Pancreas (tissue), 10 donors: Measurements from ENCODE around the gene AQP12B. TPM values are rescaled to one million over a fixed set of nuclear protein-coding genes. Genes with fewer than 3 reads are reported as not detected.

Experiments used
- ATAC-seq, 4 donors: fragments of 200-7000 bp; cut with Tn5 transposase; one replicate each; pipeline versions ENCODE4 v1.8.0 to v1.9.1; 2020; ENCODE audit warnings: mild to moderate bottlenecking in 4 of 4, moderate library complexity in 4 of 4
- DNase-seq, 6 donors: peaks; one replicate each; pipeline ENCODE4 v3.0.0-alpha.2; 2020
- FAIRE-seq: peaks from 2 replicates; lab custom pipeline; 2012; peaks lifted over from hg19 to GRCh38; lab: Jason Lieb, UNC
- H3K27ac ChIP-seq, 4 donors: fragments of 200-600 bp; sonication (generic); 1 replicate in 3 of 4; 2 replicates in 1 of 4; pipeline versions ENCODE4 v1.5.0 to v1.8.0; 2020
- H3K27me3 ChIP-seq, 4 donors: fragments of 200-600 bp; one replicate each; pipeline ENCODE4 v1.8.0; 2021
- H3K36me3 ChIP-seq, 3 donors: fragments of 200-600 bp; sonication (generic) in 1 of 3; one replicate each; pipeline versions ENCODE4 v1.5.0 to v1.8.0; 2020 to 2021
- H3K4me1 ChIP-seq, 3 donors: fragments of 200-600 bp; one replicate each; pipeline ENCODE4 v1.8.0; 2021
- H3K4me3 ChIP-seq, 4 donors: fragments of 200-600 bp; sonication (generic) in 2 of 4; one replicate each; pipeline versions ENCODE4 v1.5.0 to v1.8.0; 2020 to 2021
- H3K9me3 ChIP-seq, 4 donors: fragments of 200-600 bp; one replicate each; pipeline ENCODE4 v1.8.0; 2021
- CTCF ChIP-seq, 4 donors: fragments of 200-600 bp; sonication (generic) in 3 of 4; IDR thresholded peaks; one replicate each; pipeline versions ENCODE4 v1.5.0 to v1.8.0; 2021; ENCODE audit warnings: antibody characterized with exemption in 4 of 4
- WGBS, 2 donors: extraction: QIAGEN DNeasy Blood & Tissue Kit; methylation state at CpG; one replicate each; pipeline ENCODE4 v1.1.7; 2013; 5-methylcytosine and 5-hydroxymethylcytosine counted together
- intact Hi-C, 3 donors: fragments of 100-400 bp; cut with DNase I; formaldehyde crosslinking; loops; one replicate each; pipeline versions ENCODE4 v1.11.1 to v1.14.2; 2022
- polyA plus RNA-seq, 2 donors: library from polyadenylated mRNA; stranded (reverse); fragments of 200-250 nt; gene quantifications; one replicate each; pipeline ENCODE4 v1.2.3, GENCODE V29; 2013
- total RNA-seq, 6 donors: library from RNA; stranded (reverse); fragmentation: NEBNext Ultra II Directional in 4 of 6; extraction: Animal tissue kit (Norgen Biotek cat#: 25700) in 4 of 6; gene quantifications; one replicate each; pipeline versions ENCODE4 v1.2.1 to v1.2.4, GENCODE V29; 2021 to 2023
- donor health status: healthy with polysubstance abuse.
- donor health status: DM: no; HTN: no; CAD: no; lungs with moderate emphysema.
- donor health status: DM: no; HTN: no; CAD: no.
- donor health status: control.
- donor health status: control.
- donor health status: Bipolar disorder and iron deficiency.
- donor health status: DM: yes; HTN: yes; CAD: no.
- donor health status: DM: no; HTN: no; CAD: no.
- donor health status: DM: no; HTN: no; CAD: no.
- donor health status: DM: yes; HTN: yes; CAD: no.

AQP12B gene
- total and polyA plus RNA-seq, 8 donors, result 54.2 to 240 (median 154) TPM

GRCh38 chr2:240648650-240649275 lies 33.9 kb downstream of the AQP12B start:
- intact Hi-C loops, result loop anchor here in 1 of 3 donors (10.0 kb wide), 1 partner anchor 56 kb away; no protein-coding TSS in a partner anchor
- Histone ChIP-seq H3K4me1 (no peaks in the 10 kb centered on the region), H3K36me3 (no peaks in the 10 kb centered on the region), H3K9me3 (no peaks in the 10 kb centered on the region), H3K27me3 (no peaks in the 10 kb centered on the region), H3K27ac (no peak overlapping the region), H3K4me3 (no peak overlapping the region)
- TF ChIP-seq CTCF (IDR thresholded peaks at IDR 0.05), result no peak
- FAIRE-seq (no peak), ATAC-seq (no peak), DNase-seq (no peak)
- WGBS, 2 donors, result 38 to 44% methylated on average over 19 of the region's 19 CpGs

- no peak overlapping the region for H3K4me3 ChIP-seq
- no peaks in the 10 kb centered on the region for H3K27me3 ChIP-seq
These were observed 34.5 kb downstream of the AQP12B start for GRCh38 chr2:240648155-240648649.

DNA sequence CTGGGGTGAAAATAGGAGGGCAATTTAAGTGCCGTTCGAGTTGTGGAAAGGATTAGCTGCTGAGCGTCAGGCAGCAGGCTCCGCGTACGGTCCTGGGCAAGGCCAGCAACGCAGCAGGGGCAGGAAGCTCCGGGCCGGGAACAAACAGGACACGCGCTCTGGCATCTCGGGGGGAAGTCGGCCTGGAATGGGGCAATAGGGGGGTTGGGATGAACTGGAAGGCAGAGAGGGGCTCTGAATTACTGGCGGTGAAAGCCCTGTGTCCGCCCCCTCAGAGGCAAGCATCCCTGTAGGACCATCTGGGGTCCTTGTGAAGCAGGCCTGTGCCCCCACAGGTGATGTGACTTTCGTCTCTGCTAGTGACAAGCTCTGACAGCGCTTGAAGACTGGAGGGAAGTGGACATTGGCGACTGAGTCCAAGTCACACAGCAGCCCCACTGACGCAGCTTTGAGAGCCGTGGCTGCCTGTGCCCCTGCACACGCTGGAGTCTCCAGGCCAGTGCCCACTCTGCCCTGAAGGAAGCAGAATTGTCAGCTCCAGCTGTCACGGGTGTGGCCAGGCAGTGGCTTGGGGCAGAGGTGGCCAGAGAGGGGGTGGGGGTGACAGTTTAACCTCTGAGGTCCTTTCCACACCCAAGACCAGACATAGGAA lies 35.1 kb downstream of the AQP12B start:
- no peak for ATAC-seq
- Histone ChIP-seq H3K4me3 (no peak overlapping the region), H3K27me3 (no peaks in the 10 kb centered on the region), H3K9me3 (no peaks in the 10 kb centered on the region), H3K36me3 (no peaks in the 10 kb centered on the region), H3K4me1 (no peaks in the 10 kb centered on the region), H3K27ac (no peak overlapping the region)
- intact Hi-C loops, result loop anchor here in 1 of 3 donors (10.0 kb wide), 1 partner anchor 57 kb away; no protein-coding TSS in a partner anchor
- 64% methylated on average over 22 of the region's 22 CpGs for WGBS, 2 donors
- no peak for DNase-seq
- no peak for FAIRE-seq
- no peak for TF ChIP-seq CTCF (IDR thresholded peaks at IDR 0.05)

More at GRCh38 chr2:240648155-240648649, 34.5 kb downstream of the AQP12B start:
- TF ChIP-seq CTCF (IDR thresholded peaks at IDR 0.05), result no peak
- Histone ChIP-seq H3K27ac (no peak overlapping the region), H3K36me3 (no peaks in the 10 kb centered on the region), H3K9me3 (no peaks in the 10 kb centered on the region), H3K4me1 (no peaks in the 10 kb centered on the region)
- no peak for ATAC-seq
- intact Hi-C loops, result loop anchor here in 1 of 3 donors (10.0 kb wide), 1 partner anchor 57 kb away; no protein-coding TSS in a partner anchor
- WGBS, 2 donors, result 80 to 81% methylated on average over 6 of the region's 6 CpGs
- DNase-seq, result no peak
- FAIRE-seq, result no peak

GRCh38 chr2:240646900-240647502 lies 35.7 kb downstream of the AQP12B start:
- 56 to 57% methylated on average over 28 to 30 of the region's 30 CpGs for WGBS, 2 donors
- Histone ChIP-seq H3K4me1 (no peaks in the 10 kb centered on the region), H3K9me3 (no peaks in the 10 kb centered on the region), H3K27me3 (no peaks in the 10 kb centered on the region), H3K36me3 (no peaks in the 10 kb centered on the region), H3K4me3 (no peak overlapping the region), H3K27ac (no peak overlapping the region)
- no peak for ATAC-seq
- no peak for FAIRE-seq
- DNase-seq, result peak in 1 of 6 donors; percentile 56
- no peak for TF ChIP-seq CTCF (IDR thresholded peaks at IDR 0.05)
- intact Hi-C loops, result loop anchor here in 1 of 3 donors (10.0 kb wide), 1 partner anchor 58 kb away; no protein-coding TSS in a partner anchor
